GM19395 (cell line): ENCODE measurements around the gene ZFPL1.

Experiments
- ATAC-seq: cut with Tn5 transposase; IDR thresholded peaks from one replicate; pipeline ENCODE4 v1.9.1; 2021; ENCODE audit warnings: mild to moderate bottlenecking, moderate library complexity; ENCODE audit not compliant: unreplicated experiment

Gene ZFPL1

GRCh38 chr11:65126624-65127274 lies 42.7 kb downstream of the ZFPL1 start:
- ATAC-seq, result no peak

GRCh38 chr11:65127473-65128181 lies 43.6 kb downstream of the ZFPL1 start:
- ATAC-seq, result no peak

- no peak for ATAC-seq
These were observed 44.4 kb downstream of the ZFPL1 start for GRCh38 chr11:65128182-65129145.

- no peak for ATAC-seq
These were observed 45.8 kb downstream of the ZFPL1 start for GRCh38 chr11:65129649-65130441.

GRCh38 chr11:65130631-65131416 lies 46.8 kb downstream of the ZFPL1 start:
- ATAC-seq, result no peak

- no peak for ATAC-seq
These were observed 47.4 kb downstream of the ZFPL1 start for GRCh38 chr11:65131417-65131776.

GRCh38 chr11:65131895-65132237 lies 47.8 kb downstream of the ZFPL1 start:
- ATAC-seq, result no peak

GRCh38 chr11:65132238-65132987 lies 48.4 kb downstream of the ZFPL1 start:
- ATAC-seq, result peak; percentile 40

- no peak for ATAC-seq
These were observed 49.1 kb downstream of the ZFPL1 start for GRCh38 chr11:65132988-65133700.

- ATAC-seq, result no peak
These were observed 49.7 kb downstream of the ZFPL1 start for GRCh38 chr11:65133724-65134123.

- peak; percentile 70 for ATAC-seq
These were observed 50.4 kb downstream of the ZFPL1 start, which contains the start of gene SYVN1 for GRCh38 chr11:65134240-65134951. SYVN1 (minus strand) TSS chr11:65134519; CDS start chr11:65133601, 918 bp downstream.

GRCh38 chr11:65134952-65135632 lies 51.1 kb downstream of the ZFPL1 start:
- peak; percentile 71 for ATAC-seq

- no peak for ATAC-seq
These were observed 51.7 kb downstream of the ZFPL1 start for GRCh38 chr11:65135633-65136145.

- no peak for ATAC-seq
These were observed 52.6 kb downstream of the ZFPL1 start for GRCh38 chr11:65136515-65137096.
